ENCODE measurements around the gene ADAMTS2. TPM values are rescaled to one million over a fixed set of nuclear protein-coding genes. Genes with fewer than 3 reads are reported as not detected.
A peak's percentile ranks its signal among the peaks of the same experiment; 100 is the strongest.

ADAMTS2 gene
- total and polyA plus RNA-seq, 2 donors from 2014 or later = 2.0 to 13.6 TPM

- Histone ChIP-seq H3K27ac (ENCODE audit: low read depth in 2 of 2, low read length in 2 of 2) (no peak overlapping the region), H3K9ac (ENCODE audit: low read length in 3 of 3) (no peak overlapping the region), H3K36me3 (ENCODE audit: control insufficient read depth in 2 of 3, insufficient read depth in 3 of 3, low read length in 3 of 3) (no peaks in the 10 kb centered on the region), H3K9me3 (ENCODE audit: control insufficient read depth in 2 of 3, insufficient read depth in 1 of 3, low read length in 3 of 3) (no peaks in the 10 kb centered on the region), H3K27me3 (ENCODE audit: control insufficient read depth, insufficient read depth, low read length) (no peaks in the 10 kb centered on the region), H3K4me3 (ENCODE audit: low read length in 3 of 3) (no peak overlapping the region), H3K4me1 (ENCODE audit: control insufficient read depth in 2 of 3, insufficient read depth in 2 of 3, low read depth in 1 of 3, low read length in 3 of 3) (no peaks in the 10 kb centered on the region)
- TF ChIP-seq CTCF (IDR thresholded peaks at IDR 0.05; ENCODE audit: borderline replicate concordance, extremely low read depth, insufficient read depth) = no peak
- DNase-seq (peak in 2 of 5 donors; percentile 16 to 54), FAIRE-seq (no peak)
- intact Hi-C loops (cut with DNase I) = no loop called here
Measured at GRCh38 chr5:179124853-179125788, 220.1 kb downstream of the ADAMTS2 start.

- DNase-seq (peak in 1 of 5 donors; percentile 12), FAIRE-seq (no peak)
- TF ChIP-seq CTCF (IDR thresholded peaks at IDR 0.05; ENCODE audit: borderline replicate concordance, extremely low read depth, insufficient read depth) = no peak
- Histone ChIP-seq H3K4me3 (ENCODE audit: low read length in 3 of 3) (no peak overlapping the region), H3K27me3 (ENCODE audit: control insufficient read depth, insufficient read depth, low read length) (no peaks in the 10 kb centered on the region), H3K27ac (ENCODE audit: low read depth in 2 of 2, low read length in 2 of 2) (no peak overlapping the region), H3K4me1 (ENCODE audit: control insufficient read depth in 2 of 3, insufficient read depth in 2 of 3, low read depth in 1 of 3, low read length in 3 of 3) (no peaks in the 10 kb centered on the region), H3K9me3 (ENCODE audit: control insufficient read depth in 2 of 3, insufficient read depth in 1 of 3, low read length in 3 of 3) (no peaks in the 10 kb centered on the region), H3K9ac (ENCODE audit: low read length in 3 of 3) (no peak overlapping the region), H3K36me3 (ENCODE audit: control insufficient read depth in 2 of 3, insufficient read depth in 3 of 3, low read length in 3 of 3) (no peaks in the 10 kb centered on the region)
- intact Hi-C loops (cut with DNase I) = no loop called here
Measured at GRCh38 chr5:179124273-179124852, 220.9 kb downstream of the ADAMTS2 start.

GRCh38 chr5:179123491-179124272 lies 221.6 kb downstream of the ADAMTS2 start:
- Histone ChIP-seq H3K4me1 (ENCODE audit: control insufficient read depth in 2 of 3, insufficient read depth in 2 of 3, low read depth in 1 of 3, low read length in 3 of 3) (no peaks in the 10 kb centered on the region), H3K9me3 (ENCODE audit: control insufficient read depth in 2 of 3, insufficient read depth in 1 of 3, low read length in 3 of 3) (no peaks in the 10 kb centered on the region)
- FAIRE-seq = no peak

More at GRCh38 chr5:179123491-179124272, 221.6 kb downstream of the ADAMTS2 start:
- TF ChIP-seq CTCF (IDR thresholded peaks at IDR 0.05; ENCODE audit: borderline replicate concordance, extremely low read depth, insufficient read depth) = no peak
- DNase-seq = peak in 2 of 5 donors; percentile 11 to 57
- Histone ChIP-seq H3K4me3 (ENCODE audit: low read length in 3 of 3) (no peak overlapping the region), H3K36me3 (ENCODE audit: control insufficient read depth in 2 of 3, insufficient read depth in 3 of 3, low read length in 3 of 3) (no peaks in the 10 kb centered on the region), H3K27ac (ENCODE audit: low read depth in 2 of 2, low read length in 2 of 2) (no peak overlapping the region), H3K27me3 (ENCODE audit: control insufficient read depth, insufficient read depth, low read length) (no peaks in the 10 kb centered on the region), H3K9ac (ENCODE audit: low read length in 3 of 3) (no peak overlapping the region)
- intact Hi-C loops (cut with DNase I) = no loop called here

Data from kidney (tissue), 14 donors.